ENCODE results near the gene GRIA1.

GRIA1 gene

DNA sequence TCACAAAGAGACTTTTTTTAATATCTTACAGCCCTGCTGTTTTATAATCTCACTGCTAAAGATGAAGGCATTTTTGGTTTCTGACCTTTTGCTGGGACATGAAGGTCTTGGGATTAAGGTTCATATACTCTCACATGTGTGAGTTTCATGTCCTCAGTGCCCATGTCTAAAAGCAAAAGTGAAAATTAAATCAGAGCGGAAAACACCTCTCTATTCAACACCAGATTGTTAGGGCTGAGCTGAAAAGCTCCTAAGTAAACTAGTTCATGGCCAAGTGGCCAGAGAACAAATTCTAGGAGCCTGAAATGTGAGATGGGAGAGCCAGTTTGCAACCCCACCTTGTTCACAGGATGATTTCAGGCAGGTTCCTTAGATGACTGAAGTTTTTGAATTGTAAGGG lies 110.9 kb downstream of the GRIA1 start:
- in situ Hi-C loops (cut with MboI; ENCODE audit: low sequenced_read_pairs): no loop called here

DNA sequence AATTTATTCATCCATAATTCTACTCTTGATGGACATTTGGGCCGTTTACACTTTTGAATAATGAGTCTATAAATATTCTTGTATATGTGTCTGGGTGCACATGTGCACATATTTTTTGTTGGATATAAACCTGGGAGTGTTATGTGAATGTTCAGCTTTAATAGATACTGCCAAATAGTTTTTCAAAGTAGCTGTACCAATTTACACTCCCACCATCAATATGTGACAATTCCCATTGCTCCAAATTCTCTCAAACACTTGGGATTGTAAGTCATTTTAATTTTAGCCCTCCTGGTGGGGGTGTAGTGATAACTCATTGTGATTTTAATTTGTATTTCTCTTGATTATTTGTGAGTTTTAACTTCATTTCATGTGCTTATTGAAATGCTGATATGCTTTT lies 114.9 kb downstream of the GRIA1 start:
- in situ Hi-C loops (cut with MboI; ENCODE audit: low sequenced_read_pairs): no loop called here

DNA sequence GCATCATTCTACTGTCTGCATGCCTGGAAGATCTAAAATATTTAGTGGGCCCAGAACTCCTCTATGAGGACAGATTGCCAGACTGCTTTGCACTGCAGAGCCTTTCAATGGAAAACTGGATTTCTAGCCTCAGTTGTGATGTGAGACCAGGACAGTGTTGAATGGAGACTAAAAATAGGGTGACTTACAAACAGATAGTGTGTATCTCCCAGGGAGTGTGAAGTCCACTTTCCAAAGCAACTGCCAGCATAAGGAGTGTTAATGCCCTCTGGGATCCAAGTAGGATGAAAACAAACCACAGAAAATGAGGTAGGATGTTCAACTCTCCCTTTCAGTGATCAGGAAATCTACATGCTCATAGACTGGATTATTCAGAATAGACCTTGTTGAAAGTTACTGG lies 119.5 kb downstream of the GRIA1 start:
- in situ Hi-C loops (cut with MboI; ENCODE audit: low sequenced_read_pairs): no loop called here

DNA sequence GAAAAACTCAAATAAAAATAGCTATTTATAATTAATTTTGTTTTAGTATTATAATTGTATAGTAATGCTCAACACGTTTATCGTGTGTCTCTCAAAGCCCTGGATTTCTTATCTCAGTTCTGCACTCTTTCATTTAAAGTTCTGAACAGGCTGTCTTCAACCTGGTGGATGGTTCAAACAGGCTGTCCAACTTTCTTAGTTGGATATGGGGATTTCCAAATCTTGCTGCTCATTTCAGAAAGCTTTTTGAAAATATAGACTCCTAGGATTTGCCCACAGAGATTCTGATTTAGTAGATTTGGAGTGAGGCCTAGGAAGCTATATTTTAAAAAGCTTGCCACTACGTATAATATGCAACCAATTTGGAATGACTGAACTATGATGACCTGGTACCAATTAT lies 120.3 kb downstream of the GRIA1 start:
- in situ Hi-C loops (cut with MboI; ENCODE audit: low sequenced_read_pairs): no loop called here

DNA sequence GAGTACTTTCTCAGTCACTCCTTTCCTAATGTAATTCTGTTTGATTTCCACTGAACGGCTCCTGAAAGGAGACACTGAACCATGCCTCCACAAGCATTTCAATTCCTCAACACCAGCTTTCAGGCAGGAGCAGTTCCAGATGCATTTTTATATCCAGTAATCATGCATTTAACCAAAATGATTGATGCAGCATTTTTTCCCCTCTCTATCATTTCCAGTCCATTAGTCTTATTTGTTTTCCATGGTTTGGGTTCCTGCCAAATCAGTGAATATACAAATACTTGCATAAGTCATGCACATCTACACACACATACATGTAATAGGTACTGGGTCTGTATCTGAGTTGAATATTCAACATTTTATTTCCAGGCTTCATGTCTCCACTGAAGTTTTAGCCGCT lies 122.7 kb downstream of the GRIA1 start:
- in situ Hi-C loops (cut with MboI; ENCODE audit: low sequenced_read_pairs): no loop called here

DNA sequence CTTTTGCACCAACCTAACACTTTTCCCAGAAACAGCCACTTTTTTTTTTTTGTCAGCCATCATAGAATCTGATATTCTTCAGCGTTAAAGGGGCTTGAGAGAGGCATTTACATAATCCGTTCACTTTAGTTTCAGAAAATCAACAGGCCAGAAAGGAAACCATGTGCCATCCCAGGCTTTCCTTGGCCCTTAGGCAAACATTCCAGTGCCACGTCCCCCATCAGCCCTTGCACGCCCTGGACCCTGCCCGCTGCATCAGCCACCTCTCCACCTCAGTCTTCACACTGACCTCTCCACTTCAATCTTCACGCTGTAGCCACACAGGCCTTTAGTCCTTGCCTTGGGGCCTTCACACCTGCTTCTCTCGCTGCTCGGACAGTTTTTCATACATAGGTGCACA lies 123.2 kb downstream of the GRIA1 start:
- in situ Hi-C loops (cut with MboI; ENCODE audit: low sequenced_read_pairs): no loop called here

DNA sequence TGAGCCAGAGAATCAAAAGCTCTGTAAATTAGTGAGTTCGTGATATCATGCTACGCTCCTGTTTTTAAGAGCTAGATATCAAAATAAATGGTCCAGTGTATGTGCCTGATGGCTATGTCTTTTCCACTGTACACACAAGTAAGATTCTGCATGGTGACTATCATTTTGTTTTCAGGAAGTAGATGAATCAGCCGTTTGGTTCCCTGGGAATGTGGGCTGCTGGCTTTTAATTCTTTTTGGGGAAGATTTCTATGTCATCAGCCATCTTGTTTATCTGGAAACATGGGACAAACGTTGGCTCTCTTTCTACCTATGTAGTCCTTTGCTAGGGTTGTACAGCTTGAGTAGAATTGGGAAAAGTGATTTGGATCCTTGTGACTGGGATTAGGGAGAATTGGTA lies 126.7 kb downstream of the GRIA1 start:
- in situ Hi-C loops (cut with MboI; ENCODE audit: low sequenced_read_pairs): no loop called here

DNA sequence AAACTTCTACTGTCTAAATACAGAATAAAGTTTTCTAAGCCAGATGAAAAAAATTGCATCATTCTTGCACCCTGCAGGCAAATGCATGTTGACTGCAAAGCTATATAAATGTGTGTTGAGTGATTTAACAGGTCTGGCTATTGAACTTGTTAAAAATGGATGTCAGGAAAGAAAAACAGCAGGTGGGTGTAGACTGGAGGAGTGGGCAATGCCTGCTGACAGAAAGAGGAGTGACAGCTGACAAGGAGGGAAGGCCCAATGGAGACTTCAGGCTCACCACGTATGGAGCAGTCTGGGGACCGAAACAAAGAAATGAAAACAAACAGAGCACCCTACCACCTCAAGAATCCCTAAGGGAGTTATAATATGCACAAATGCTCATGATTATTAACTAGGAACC lies 127.8 kb downstream of the GRIA1 start:
- in situ Hi-C loops (cut with MboI; ENCODE audit: low sequenced_read_pairs): no loop called here

DNA sequence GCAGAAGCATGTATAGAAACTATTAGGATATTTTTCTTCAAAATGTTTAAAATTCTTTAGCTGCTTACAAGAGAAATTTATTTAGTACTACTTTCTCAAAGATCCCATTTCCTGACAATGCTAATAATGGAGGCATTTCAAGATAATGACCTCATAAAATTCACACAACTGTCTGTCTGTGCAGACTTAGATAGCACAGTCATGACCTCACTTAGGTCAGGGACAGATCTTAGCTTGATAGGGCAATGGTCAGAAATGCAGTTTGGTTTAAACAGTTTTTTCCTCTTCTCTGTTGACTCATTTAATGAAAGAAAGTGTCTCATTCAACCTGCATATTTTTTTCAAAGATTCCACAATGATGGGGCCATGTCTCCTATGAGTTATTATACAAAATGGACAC lies 128.4 kb downstream of the GRIA1 start:
- in situ Hi-C loops (cut with MboI; ENCODE audit: low sequenced_read_pairs): no loop called here

DNA sequence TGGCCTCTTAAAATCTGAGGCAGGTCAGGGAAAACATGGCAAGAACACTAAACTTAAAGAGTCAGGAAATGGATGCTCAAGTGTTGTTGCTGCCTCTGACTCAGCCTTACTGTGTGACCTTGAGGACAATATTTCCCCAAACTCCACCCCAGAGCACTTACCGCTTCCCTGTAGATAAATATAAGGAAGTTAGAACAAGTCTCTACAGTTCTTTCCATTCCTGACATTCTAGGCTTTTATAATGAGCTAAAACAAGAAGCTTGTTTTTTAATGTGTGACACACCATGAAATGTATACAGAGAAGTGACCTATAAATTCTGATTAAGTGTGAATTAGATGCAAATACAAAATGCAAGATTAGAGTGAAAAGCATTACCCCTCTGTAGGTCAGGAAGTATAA lies 129.3 kb downstream of the GRIA1 start:
- in situ Hi-C loops (cut with MboI; ENCODE audit: low sequenced_read_pairs): no loop called here

DNA sequence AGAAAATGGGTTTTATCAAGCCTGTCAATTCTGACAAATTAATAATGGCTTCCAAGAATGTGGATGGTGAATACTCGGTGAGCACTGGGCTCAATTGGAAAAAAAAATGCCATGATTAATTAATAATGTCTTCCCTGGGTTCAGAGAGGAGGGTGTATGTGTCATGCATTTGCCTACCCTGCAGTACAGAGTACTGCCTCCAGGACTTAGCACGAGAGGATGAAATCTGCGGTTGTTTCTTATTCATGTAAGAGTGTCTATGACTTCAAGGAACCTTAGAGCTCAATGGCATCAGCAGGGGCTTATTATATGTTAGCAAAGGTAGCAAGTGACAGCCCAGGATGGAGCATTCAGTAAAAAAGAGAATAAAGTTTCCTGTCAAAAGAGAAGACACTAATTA lies 132.7 kb downstream of the GRIA1 start:
- in situ Hi-C loops (cut with MboI; ENCODE audit: low sequenced_read_pairs): no loop called here

DNA sequence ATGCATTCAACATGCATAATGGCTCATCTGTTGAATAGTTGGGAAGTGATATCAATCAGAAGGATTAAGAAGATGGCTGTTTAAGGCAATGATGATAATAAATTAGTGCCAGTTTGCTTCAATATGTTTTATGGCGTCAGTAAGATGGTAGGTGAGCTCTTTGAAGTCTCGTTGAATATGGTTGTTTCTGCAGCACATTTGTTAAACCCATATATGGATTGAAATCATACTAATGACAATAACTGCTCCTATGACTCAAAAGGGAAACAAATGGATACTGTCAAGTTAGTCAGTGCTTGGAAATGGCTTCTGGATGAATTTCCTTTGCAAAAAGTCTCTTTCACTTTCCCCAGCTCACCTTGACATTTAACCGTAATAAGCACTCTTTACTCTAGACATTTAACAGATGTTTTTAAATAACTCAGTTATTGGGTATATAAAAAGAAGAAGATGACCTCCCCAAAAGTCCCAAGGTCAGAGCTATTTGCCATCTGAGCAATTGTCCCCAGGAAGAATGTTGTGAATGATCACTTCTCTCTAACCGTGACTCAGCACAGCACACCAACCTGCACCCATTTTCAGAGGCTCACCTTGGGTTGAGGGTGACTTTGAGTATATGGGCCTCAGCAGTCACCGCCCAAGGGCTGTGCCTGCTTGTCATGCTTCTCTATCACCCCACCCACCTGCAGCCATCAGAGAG lies 133.4 kb downstream of the GRIA1 start:
- in situ Hi-C loops (cut with MboI; ENCODE audit: low sequenced_read_pairs): no loop called here

DNA sequence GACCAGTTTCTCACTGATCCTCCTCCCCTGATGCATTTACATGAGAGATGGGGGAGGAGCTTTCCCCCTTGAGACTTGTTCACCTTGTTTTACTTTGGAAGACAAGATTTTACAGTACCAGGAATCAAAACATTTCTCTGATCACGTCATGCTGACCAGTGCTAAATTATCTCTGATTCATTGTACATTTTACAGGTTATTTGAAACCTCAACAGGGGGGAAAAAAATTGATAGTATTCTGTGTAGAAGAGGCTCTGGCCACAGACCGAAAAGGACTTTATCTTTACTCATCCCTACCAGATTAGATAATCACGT lies 133.9 kb downstream of the GRIA1 start:
- in situ Hi-C loops (cut with MboI; ENCODE audit: low sequenced_read_pairs): no loop called here

DNA sequence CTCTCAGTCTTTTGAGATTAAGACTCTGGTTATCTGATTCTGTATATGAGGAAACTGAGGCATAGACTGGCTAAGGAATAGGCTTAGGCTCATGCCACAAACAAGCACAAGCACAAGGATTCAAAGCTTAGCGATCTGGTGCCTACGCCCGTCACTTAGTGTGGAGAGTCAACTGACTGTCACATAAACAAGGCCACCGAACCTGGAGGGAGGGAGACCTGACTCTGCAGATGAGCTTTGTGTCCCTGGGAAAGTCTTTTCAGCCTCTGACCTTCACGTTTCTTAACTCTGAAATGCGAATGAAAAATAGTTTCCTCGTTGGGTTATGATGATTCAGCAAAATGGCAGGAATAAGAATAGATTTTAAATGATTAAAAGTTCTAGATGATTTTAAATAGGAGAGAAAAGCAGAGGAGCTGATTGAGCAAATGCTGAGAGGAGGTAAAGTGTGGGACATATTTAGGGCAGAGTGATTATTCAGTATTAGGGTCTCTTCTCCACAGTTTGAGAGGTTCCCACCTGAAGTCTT lies 135.4 kb downstream of the GRIA1 start:
- in situ Hi-C loops (cut with MboI; ENCODE audit: low sequenced_read_pairs): no loop called here

DNA sequence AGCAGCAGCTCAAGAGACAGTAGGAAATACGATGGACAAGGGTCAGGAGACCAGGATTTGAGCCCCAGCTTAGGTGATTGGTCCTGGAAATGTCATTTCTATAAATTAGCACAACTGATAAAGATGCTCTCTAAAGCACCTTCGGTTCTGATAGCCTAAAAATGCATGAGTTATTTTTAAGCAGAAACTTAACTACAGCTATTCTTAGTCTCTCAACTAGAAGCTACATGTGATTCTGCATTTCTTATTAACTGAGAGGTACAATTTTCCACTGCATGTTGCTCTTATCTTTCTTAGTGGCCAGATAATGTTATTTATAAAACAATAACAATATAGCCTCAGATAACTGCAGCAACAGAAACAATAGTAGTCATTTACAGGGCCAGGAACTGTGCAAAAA lies 136.4 kb downstream of the GRIA1 start:
- in situ Hi-C loops (cut with MboI; ENCODE audit: low sequenced_read_pairs): no loop called here

DNA sequence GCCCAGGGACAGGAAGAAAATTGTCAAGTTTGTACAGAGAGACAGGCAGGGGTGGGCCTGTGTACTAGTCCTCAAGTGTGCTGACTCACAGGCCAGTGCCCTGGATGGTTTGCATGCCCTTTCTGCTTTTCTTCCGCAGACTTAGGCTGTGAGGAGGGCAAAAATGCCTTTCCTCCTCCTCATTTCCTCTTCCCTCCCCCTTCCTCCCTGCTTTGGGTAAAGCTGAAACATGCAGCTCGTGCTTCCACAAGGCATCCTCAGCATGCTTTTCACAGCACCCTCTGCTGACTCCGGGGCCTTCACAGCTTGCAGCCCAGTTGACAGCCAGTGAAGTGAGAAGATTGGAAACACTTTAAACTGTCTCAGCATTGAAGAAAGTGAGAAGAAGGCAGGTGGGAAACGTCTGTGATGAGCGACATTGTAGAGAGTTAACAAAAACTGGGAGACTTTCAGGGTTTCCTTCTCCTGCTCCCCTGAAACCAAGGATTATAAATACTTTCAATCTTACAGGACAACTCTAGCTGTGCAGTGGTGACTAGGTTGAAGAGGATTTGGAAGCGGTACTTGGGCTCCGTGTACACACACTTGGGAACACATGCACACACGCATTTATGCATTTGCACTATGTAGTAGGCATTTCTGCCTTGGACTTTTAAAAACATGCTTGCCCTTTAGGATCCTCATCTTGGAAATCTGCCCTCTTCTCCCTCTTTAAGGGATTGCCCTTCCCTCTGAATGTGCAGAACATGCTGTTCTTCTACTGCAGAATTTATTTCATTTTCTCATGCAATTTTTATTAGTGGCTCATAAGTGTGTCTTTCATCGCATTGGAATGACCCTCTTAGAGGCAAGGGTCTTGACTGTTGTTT lies 138.8 kb downstream of the GRIA1 start:
- in situ Hi-C loops (cut with MboI; ENCODE audit: low sequenced_read_pairs): no loop called here

DNA sequence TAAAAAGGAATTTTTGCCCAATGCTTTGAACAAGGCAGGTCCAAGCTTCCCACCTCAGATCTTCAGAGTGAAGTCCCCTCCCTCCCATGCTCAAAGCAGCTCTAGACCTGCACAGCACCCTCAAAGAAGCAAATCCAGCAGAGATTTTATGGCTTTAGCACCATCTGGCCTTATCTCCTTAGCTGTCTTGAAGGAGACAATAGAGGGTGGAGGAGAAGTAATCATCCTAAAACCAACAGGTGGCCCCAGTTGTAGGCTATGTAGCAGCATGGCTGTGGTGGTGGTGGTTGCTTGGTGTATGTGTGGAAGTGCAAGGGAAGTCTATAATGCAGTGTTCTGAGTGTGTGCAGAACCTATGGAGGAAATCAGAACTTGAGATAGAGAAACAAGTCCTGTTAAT lies 140.1 kb downstream of the GRIA1 start:
- in situ Hi-C loops (cut with MboI; ENCODE audit: low sequenced_read_pairs): no loop called here

DNA sequence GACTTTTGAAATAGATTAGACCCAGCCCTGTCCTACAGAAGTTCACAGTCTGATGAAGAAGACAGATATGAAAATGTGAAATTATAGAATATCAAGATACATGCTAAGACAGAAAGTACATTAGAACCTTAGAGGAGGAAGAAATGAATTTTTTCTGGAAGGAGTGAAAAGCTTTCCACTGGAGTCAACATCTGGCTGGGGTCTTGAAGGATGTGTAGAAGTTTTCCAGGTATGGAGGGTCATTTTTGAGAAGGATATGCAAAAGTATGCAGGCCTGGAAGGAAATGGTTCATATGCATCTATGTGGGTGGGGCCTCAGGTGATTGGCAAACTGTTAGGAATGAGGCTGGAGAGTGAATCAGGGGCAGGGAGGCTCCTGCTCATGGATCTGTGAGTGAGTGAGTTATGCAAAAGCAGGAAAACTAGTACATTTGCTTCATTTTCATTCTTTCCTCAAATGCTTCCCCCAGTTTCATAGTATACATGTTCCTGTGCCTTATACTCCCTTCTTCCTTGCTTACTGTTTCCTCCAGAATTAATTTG lies 142.3 kb downstream of the GRIA1 start:
- in situ Hi-C loops (cut with MboI; ENCODE audit: low sequenced_read_pairs): no loop called here

DNA sequence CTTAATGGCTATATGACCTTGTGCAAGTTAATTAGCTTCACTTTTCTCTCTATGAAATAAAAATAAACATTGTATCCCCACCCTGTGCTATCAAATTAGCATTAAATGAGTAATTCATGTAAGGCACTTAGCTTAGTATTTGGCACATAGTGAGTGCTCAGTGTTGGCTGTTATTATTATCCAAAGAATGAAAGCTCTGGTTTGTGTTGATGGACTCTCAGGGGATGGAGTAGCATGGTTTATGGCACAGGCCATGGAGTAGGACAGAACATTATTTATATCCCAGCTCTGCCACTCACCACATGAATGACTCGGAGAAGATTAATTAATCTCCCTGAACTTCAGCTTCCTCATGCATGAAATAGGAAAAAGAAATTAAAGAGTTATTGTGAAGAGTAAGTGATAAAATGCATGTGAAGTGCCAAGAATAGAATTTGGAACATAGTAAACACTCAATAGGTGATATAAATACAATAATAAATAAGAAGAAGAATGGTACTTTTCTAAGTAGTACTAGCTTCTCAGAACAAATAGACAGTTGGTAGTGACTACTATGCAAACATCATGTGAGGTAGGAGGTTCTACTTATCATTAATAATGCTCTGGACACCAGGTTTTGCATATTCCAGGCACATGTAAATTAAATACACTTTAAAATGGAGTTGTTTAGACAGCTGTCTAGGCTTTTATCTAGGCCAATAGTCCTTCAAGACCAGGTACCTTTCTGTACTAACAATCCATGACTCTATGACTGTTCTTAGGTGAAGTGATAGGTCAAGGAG lies 146.4 kb downstream of the GRIA1 start:
- in situ Hi-C loops (cut with MboI; ENCODE audit: low sequenced_read_pairs): no loop called here

DNA sequence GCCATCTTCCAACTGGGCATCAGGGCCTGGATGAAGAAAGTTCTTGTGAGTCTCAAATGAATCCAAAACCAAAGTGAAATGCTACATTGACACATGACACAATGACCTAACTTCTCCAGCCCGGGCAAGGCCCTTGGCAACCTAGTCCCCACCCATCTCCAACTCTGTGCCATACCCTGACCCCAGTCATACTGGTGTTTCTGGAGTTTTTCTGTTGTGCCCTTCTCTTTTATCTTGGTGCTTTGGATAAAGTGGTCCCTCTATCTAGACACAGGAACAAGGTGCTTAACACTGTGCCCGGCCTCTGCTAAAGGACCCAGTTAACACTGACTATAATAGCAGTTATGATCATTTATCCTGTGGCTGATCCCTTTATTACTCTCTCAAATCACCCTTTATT lies 149.8 kb downstream of the GRIA1 start:
- in situ Hi-C loops (cut with MboI; ENCODE audit: low sequenced_read_pairs): no loop called here

DNA sequence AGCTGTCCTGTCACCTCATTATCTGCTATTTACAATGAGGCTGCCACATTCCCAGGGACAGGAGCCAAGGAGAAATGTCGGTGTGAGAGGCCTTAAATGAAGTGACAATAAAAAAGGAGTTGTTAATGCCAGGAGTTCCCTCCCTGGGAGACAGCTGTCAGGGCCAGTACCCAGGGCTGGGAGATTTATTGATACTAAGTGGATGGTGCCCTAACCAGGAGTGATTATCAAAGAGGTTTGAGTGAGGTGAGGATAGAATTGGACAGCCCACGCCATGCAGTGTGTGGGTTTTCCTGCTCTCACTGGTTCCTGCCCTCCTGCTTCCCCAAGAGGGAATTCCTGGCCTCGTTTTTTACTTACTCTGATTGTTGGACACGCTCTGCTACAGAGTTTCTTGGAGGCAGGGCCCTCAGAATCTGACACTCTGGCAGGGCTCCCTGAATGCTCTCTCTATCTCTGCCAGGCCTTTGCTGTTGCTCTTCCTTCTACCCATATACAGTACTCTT lies 150.8 kb downstream of the GRIA1 start:
- in situ Hi-C loops (cut with MboI; ENCODE audit: low sequenced_read_pairs): no loop called here
